Keratinocyte (primary cell): ENCODE measurements around the gene ZNF786. TPM values are rescaled to one million over a fixed set of nuclear protein-coding genes. Genes with fewer than 3 reads are reported as not detected.

Experiments used
- DNase-seq: peaks from one replicate; pipeline ENCODE4 v3.0.0-alpha.2; 2011; ENCODE audit warnings: low read depth, missing footprints, low spot score
- FAIRE-seq: peaks from 2 replicates; lab custom pipeline; 2011; peaks lifted over from hg19 to GRCh38; lab: Jason Lieb, UNC
- H2AFZ ChIP-seq: 2 replicates; pipeline ENCODE4 v1.6.0; 2012; ENCODE audit warnings: low read length, control low read depth, inconsistent platforms; ENCODE audit not compliant: control insufficient read depth
- H3K27ac ChIP-seq: 2 replicates; pipeline ENCODE4 v1.5.1; 2011; ENCODE audit warnings: low read length; ENCODE audit not compliant: control insufficient read depth, insufficient read depth
- H3K27me3 ChIP-seq: 3 replicates; pipeline ENCODE4 v1.6.0; 2011; ENCODE audit warnings: low read length; ENCODE audit not compliant: control insufficient read depth, insufficient read depth; ENCODE audit errors: extremely low read depth
- H3K36me3 ChIP-seq, 2 experiments: 2 replicates in 1 of 2; 3 replicates in 1 of 2; pipeline ENCODE4 v1.5.1; 2011; ENCODE audit warnings: low read length in 2 of 2, mild to moderate bottlenecking in 1 of 2; ENCODE audit not compliant: control insufficient read depth in 2 of 2, insufficient read depth in 2 of 2; ENCODE audit errors: extremely low read depth in 1 of 2
- H3K4me1 ChIP-seq: 3 replicates; pipeline ENCODE4 v1.5.1; 2011; ENCODE audit warnings: low read length; ENCODE audit not compliant: control insufficient read depth, insufficient read depth; ENCODE audit errors: extremely low read depth
- H3K4me2 ChIP-seq: 3 replicates; pipeline ENCODE4 v1.6.0; 2011; ENCODE audit warnings: low read depth, low read length; ENCODE audit not compliant: control insufficient read depth, insufficient read depth; ENCODE audit errors: extremely low read depth
- H3K4me3 ChIP-seq, 3 experiments: fragments of 200-600 bp in 1 of 3; sonication (generic) in 1 of 3; 2 replicates in 2 of 3; 3 replicates in 1 of 3; pipeline ENCODE4 v1.5.1; 2011 to 2016; ENCODE audit warnings: low read length in 3 of 3, mild to moderate bottlenecking in 3 of 3, control low read depth in 2 of 3, inconsistent platforms in 1 of 3, low read depth in 1 of 3, mixed read lengths in 1 of 3, mixed run types in 1 of 3, moderate library complexity in 1 of 3; ENCODE audit not compliant: control insufficient read depth in 2 of 3, insufficient read depth in 2 of 3; ENCODE audit errors: extremely low read depth in 1 of 3
- H3K79me2 ChIP-seq: 2 replicates; pipeline ENCODE4 v1.6.0; 2012; ENCODE audit warnings: low read length; ENCODE audit not compliant: control insufficient read depth, insufficient read depth
- H3K9ac ChIP-seq: 3 replicates; pipeline ENCODE4 v1.6.0; 2011; ENCODE audit warnings: low read length; ENCODE audit not compliant: control insufficient read depth, insufficient read depth; ENCODE audit errors: extremely low read depth
- H3K9me1 ChIP-seq: 3 replicates; pipeline ENCODE4 v1.6.0; 2011; ENCODE audit warnings: low read length; ENCODE audit not compliant: control insufficient read depth, insufficient read depth; ENCODE audit errors: extremely low read depth
- H3K9me3 ChIP-seq: 2 replicates; pipeline ENCODE4 v1.5.1; 2012; ENCODE audit warnings: low read depth, low read length; ENCODE audit not compliant: control insufficient read depth
- H4K20me1 ChIP-seq: 3 replicates; pipeline ENCODE4 v1.6.0; 2011; ENCODE audit warnings: low read length; ENCODE audit not compliant: control insufficient read depth, insufficient read depth; ENCODE audit errors: extremely low read depth
- EZH2 ChIP-seq: IDR thresholded peaks from one replicate; pipeline ENCODE4 v1.6.1; 2012; ENCODE audit warnings: inconsistent platforms, mild to moderate bottlenecking, low read length, moderate library complexity
- dilution Hi-C: fragments of 300-500 bp; cut with MboI; formaldehyde crosslinking; loops from one replicate; pipeline ENCODE4 v1.7.0; 2020; ENCODE audit warnings: low sequenced_read_pairs; ENCODE audit not compliant: extremely low pct_ligation_motif_present
- polyA plus RNA-seq, 5 experiments: library from polyadenylated mRNA; depleted of rRNA in 3 of 5; stranded (reverse) in 3 of 5; stranded (forward) in 1 of 5; unstranded in 1 of 5; fragments of >200 nt; gene quantifications; 1 replicate in 1 of 5; 2 replicates in 3 of 5; 3 replicates in 1 of 5; pipeline versions ENCODE4 v1.2.1 to v1.2.3, GENCODE V29; 2011 to 2012; ENCODE audit warnings: missing spikeins in 2 of 5, low read depth in 1 of 5, low replicate concordance in 1 of 5
- TF ChIP-seq, protein P1 (sequence below), 3 experiments: IDR thresholded peaks in 1 of 3; conservative IDR thresholded peaks in 1 of 3; optimal IDR thresholded peaks in 1 of 3; 2 replicates in 2 of 3; 3 replicates in 1 of 3; pipeline versions ENCODE3 to v1.5.1; 2011; ENCODE audit warnings: low read length in 3 of 3, mild to moderate bottlenecking in 3 of 3, moderate library complexity in 2 of 3, control low read depth in 1 of 3, inconsistent platforms in 1 of 3; ENCODE audit not compliant: insufficient read depth in 2 of 3; ENCODE audit errors: extremely low read depth in 1 of 3

ZNF786 gene
- polyA plus RNA-seq, 1 donor (not counting 4 experiments of a cell fraction or from before 2014, with no cell fraction given): 2.8 TPM

DNA sequence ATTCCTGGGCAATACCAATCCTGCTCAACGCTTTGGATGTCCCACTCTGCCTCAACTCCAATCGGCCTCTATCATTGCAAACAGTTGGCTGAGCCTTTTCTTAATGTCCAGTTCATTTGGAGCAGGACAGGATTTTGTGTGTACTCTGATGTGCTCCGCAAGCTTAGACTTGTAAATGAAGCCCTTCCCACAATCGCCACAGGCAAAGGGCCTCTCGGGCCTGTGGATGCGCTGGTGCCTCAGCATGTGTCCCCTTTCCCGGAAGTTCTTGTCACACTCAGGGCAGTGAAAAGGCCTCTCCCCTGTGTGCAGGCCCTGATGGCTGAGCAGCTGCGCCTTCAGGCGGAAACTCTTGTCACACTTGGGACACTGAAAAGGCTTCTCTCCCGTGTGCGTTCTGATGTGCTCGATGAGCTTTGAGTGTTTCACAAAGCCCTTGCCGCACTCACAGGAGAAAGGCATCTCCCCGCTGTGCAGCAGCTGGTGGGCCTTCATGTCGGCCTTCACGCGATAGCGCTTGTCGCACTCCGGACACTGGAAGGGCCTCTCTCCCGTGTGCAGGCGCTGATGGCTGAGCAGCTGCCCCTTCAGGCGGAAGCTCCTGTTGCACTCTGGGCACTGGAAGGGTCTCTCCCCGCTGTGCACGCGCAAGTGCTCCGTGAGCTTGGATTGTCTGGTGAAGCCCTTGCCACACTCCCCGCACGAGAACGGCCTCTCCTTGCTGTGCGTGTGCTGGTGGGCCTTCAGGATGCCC is 20.0 kb downstream of the ZNF786 start:
- no peak overlapping the region for H3K4me3 ChIP-seq
- DNase-seq (no peak), FAIRE-seq (no peak)
- no peak overlapping the region for H3K4me2 ChIP-seq
- peaks cover 16% of the 10 kb centered on the region for H3K4me1 ChIP-seq
- H3K79me2 ChIP-seq: no peaks in the 10 kb centered on the region
- H2AFZ ChIP-seq: no peak overlapping the region
- H3K9me3 ChIP-seq: no peaks in the 10 kb centered on the region
- no peak overlapping the region for H3K9ac ChIP-seq
- no peaks in the 10 kb centered on the region for H3K27me3 ChIP-seq
- H4K20me1 ChIP-seq: no peaks in the 10 kb centered on the region
- H3K27ac ChIP-seq: no peak overlapping the region
- TF ChIP-seq EZH2: no peak
- TF ChIP-seq, protein P1, sequence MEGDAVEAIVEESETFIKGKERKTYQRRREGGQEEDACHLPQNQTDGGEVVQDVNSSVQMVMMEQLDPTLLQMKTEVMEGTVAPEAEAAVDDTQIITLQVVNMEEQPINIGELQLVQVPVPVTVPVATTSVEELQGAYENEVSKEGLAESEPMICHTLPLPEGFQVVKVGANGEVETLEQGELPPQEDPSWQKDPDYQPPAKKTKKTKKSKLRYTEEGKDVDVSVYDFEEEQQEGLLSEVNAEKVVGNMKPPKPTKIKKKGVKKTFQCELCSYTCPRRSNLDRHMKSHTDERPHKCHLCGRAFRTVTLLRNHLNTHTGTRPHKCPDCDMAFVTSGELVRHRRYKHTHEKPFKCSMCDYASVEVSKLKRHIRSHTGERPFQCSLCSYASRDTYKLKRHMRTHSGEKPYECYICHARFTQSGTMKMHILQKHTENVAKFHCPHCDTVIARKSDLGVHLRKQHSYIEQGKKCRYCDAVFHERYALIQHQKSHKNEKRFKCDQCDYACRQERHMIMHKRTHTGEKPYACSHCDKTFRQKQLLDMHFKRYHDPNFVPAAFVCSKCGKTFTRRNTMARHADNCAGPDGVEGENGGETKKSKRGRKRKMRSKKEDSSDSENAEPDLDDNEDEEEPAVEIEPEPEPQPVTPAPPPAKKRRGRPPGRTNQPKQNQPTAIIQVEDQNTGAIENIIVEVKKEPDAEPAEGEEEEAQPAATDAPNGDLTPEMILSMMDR (optimal IDR thresholded peaks at IDR 0.05 in 1 of 3, IDR thresholded peaks at IDR 0.05 in 1 of 3, conservative IDR thresholded peaks at IDR 0.05 in 1 of 3; ENCODE audit: extremely low read depth in 1 of 3, insufficient read depth in 2 of 3, low read length in 3 of 3): no peak
- dilution Hi-C loops: no loop called here
- H3K36me3 ChIP-seq: peaks cover 20 to 23% of the 10 kb centered on the region in 2 experiments
- H3K9me1 ChIP-seq: no peaks in the 10 kb centered on the region

DNA sequence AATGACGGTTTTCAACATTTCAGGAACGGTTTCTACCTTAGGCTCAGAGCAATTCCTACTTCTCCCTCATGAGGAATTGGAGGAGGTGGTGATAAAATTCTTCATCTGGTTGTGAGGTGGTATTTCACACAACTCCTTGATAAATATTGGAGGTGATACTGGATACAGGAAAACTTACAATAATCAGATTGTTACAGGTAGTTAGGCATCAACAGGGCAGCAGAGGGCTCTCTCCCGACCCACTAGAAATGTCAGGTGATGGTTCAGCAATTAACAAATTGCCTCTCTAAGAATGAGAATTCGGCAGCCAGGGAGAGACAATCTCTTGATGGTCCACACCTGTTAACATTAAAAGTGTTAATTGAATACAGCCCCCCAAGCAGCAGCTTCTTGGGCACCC is 22.6 kb downstream of the ZNF786 start:
- no peaks in the 10 kb centered on the region for H3K9me1 ChIP-seq
- FAIRE-seq: no peak
- H3K36me3 ChIP-seq: peaks cover 19 to 20% of the 10 kb centered on the region in 2 experiments
- dilution Hi-C loops: no loop called here
- H3K27me3 ChIP-seq: no peaks in the 10 kb centered on the region
- no peaks in the 10 kb centered on the region for H4K20me1 ChIP-seq
- H3K9me3 ChIP-seq: no peaks in the 10 kb centered on the region
- no peak for TF ChIP-seq EZH2
- TF ChIP-seq, protein P1 (optimal IDR thresholded peaks at IDR 0.05 in 1 of 3, IDR thresholded peaks at IDR 0.05 in 1 of 3, conservative IDR thresholded peaks at IDR 0.05 in 1 of 3; ENCODE audit: extremely low read depth in 1 of 3, insufficient read depth in 2 of 3, low read length in 3 of 3): peak in 2 of 3 experiments; percentile 16 to 35
- DNase-seq: no peak
- no peak overlapping the region for H2AFZ ChIP-seq
- H3K9ac ChIP-seq: no peak overlapping the region
- no peaks in the 10 kb centered on the region for H3K79me2 ChIP-seq
- H3K27ac ChIP-seq: no peak overlapping the region
- no peak overlapping the region for H3K4me3 ChIP-seq
- no peak overlapping the region for H3K4me2 ChIP-seq
- no peaks in the 10 kb centered on the region for H3K4me1 ChIP-seq
